Measurements from ENCODE around the gene TAX1BP3.

DNA sequence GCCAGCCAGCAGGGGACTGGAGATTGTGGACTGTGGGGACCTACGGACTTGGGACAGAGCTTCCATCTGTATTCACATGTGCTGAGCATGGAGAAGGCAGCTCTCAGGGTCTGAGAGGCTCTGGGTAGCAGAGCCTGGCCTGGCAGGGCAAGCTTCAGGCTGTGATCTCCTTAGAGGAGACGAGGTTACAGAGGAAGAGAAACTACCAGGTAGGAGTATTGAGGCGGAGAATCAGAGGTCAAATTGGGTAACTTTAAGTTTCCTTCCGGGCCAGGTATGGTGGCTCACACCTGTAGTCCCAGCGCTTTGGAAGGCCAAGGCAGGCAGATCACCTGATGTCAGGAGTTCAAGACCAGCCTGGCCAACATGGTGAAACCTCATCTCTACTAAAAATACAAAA lies 23.1 kb downstream of the TAX1BP3 start:
- TF ChIP-seq POLR2A (IDR thresholded peaks at IDR 0.05) = no peak
- TF ChIP-seq, protein P1, sequence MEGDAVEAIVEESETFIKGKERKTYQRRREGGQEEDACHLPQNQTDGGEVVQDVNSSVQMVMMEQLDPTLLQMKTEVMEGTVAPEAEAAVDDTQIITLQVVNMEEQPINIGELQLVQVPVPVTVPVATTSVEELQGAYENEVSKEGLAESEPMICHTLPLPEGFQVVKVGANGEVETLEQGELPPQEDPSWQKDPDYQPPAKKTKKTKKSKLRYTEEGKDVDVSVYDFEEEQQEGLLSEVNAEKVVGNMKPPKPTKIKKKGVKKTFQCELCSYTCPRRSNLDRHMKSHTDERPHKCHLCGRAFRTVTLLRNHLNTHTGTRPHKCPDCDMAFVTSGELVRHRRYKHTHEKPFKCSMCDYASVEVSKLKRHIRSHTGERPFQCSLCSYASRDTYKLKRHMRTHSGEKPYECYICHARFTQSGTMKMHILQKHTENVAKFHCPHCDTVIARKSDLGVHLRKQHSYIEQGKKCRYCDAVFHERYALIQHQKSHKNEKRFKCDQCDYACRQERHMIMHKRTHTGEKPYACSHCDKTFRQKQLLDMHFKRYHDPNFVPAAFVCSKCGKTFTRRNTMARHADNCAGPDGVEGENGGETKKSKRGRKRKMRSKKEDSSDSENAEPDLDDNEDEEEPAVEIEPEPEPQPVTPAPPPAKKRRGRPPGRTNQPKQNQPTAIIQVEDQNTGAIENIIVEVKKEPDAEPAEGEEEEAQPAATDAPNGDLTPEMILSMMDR (IDR thresholded peaks at IDR 0.05) = no peak
- TF ChIP-seq EP300 (IDR thresholded peaks at IDR 0.05) = no peak

All from tibial nerve (tissue), 4 donors.